Testis (tissue), 2 donors: ENCODE results near the gene ZNF438.

Source experiments
- CTCF ChIP-seq, 3 experiments: fragments of 450-650 bp in 2 of 3; fragments of 200-600 bp in 1 of 3; sonication (generic) in 1 of 3; IDR thresholded peaks; one replicate each; pipeline ENCODE4 v1.5.1; 2016 to 2019; ENCODE audit warnings: antibody characterized with exemption in 3 of 3, mild to moderate bottlenecking in 2 of 3, moderate library complexity in 1 of 3
- POLR2A ChIP-seq: fragments of 450-650 bp; IDR thresholded peaks from one replicate; pipeline ENCODE4 v1.6.1; 2017; ENCODE audit warnings: antibody characterized with exemption, mild to moderate bottlenecking, moderate library complexity

- TF ChIP-seq CTCF (IDR thresholded peaks at IDR 0.05) = no peak
- no peak for TF ChIP-seq POLR2A
Measured at GRCh38 chr10:30967650-30968410, 63.8 kb downstream of the ZNF438 start.
